CD14-positive monocyte (primary cell): ENCODE data around the gene NCBP1. TPM values are rescaled to one million over a fixed set of nuclear protein-coding genes. Genes with fewer than 3 reads are reported as not detected.

Experiments used
- DNase-seq, 3 donors: peaks; one replicate each; pipeline ENCODE4 v3.0.0-alpha.2; 2011 to 2022
- H2AFZ ChIP-seq: 2 replicates; pipeline ENCODE4 v1.6.0; 2012; ENCODE audit warnings: mild to moderate bottlenecking, low read depth, low read length, inconsistent platforms; ENCODE audit not compliant: insufficient read depth, poor library complexity, severe bottlenecking
- H3K27ac ChIP-seq, 2 donors: 1 replicate in 1 of 2; 2 replicates in 1 of 2; pipeline ENCODE4 v1.5.1; 2012 to 2013; ENCODE audit warnings: low read length in 2 of 2, control low read depth in 1 of 2, inconsistent platforms in 1 of 2, low read depth in 1 of 2, mild to moderate bottlenecking in 1 of 2
- H3K27me3 ChIP-seq, 2 donors: one replicate each; pipeline versions ENCODE4 v1.6.0 to v1.6.1; 2011 to 2013; ENCODE audit warnings: low read length in 2 of 2; ENCODE audit not compliant: control insufficient read depth in 2 of 2, insufficient read depth in 2 of 2
- H3K36me3 ChIP-seq, 2 donors: replicated peaks in 1 of 2; 1 replicate in 1 of 2; 2 replicates in 1 of 2; pipeline versions ENCODE4 v1.5.1 to v1.6.1; 2012 to 2013; ENCODE audit warnings: low read length in 2 of 2, control low read depth in 1 of 2, inconsistent platforms in 1 of 2, mild to moderate bottlenecking in 1 of 2; ENCODE audit not compliant: insufficient read depth in 2 of 2, control insufficient read depth in 1 of 2
- H3K4me1 ChIP-seq, 2 donors: 1 replicate in 1 of 2; 2 replicates in 1 of 2; pipeline versions ENCODE4 v1.5.1 to v1.6.1; 2012 to 2013; ENCODE audit warnings: low read length in 2 of 2, control low read depth in 1 of 2, inconsistent platforms in 1 of 2, mild to moderate bottlenecking in 1 of 2, moderate library complexity in 1 of 2; ENCODE audit not compliant: insufficient read depth in 2 of 2, control insufficient read depth in 1 of 2
- H3K4me2 ChIP-seq: replicated peaks from 2 replicates; pipeline ENCODE3; 2012; ENCODE audit warnings: low read length, moderate library complexity, mild to moderate bottlenecking; ENCODE audit not compliant: poor library complexity, severe bottlenecking; ENCODE audit errors: extremely low read depth
- H3K4me3 ChIP-seq, 3 experiments: fragments of 200-600 bp in 1 of 3; sonication (generic) in 1 of 3; replicated peaks in 1 of 3; 1 replicate in 2 of 3; 2 replicates in 1 of 3; pipeline ENCODE4 v1.5.1; 2011 to 2013; ENCODE audit warnings: low read length in 3 of 3, mild to moderate bottlenecking in 3 of 3, control low read depth in 2 of 3, low read depth in 2 of 3, inconsistent platforms in 1 of 3, moderate library complexity in 1 of 3
- H3K79me2 ChIP-seq: 2 replicates; pipeline ENCODE4 v1.6.0; 2012; ENCODE audit warnings: mild to moderate bottlenecking, control low read depth, inconsistent platforms, low read length, moderate library complexity; ENCODE audit not compliant: insufficient read depth
- H3K9ac ChIP-seq: 2 replicates; pipeline ENCODE4 v1.6.0; 2017; ENCODE audit warnings: low read length, mild to moderate bottlenecking; ENCODE audit not compliant: insufficient read depth, poor library complexity, severe bottlenecking
- H3K9me3 ChIP-seq, 2 donors: replicated peaks in 1 of 2; 1 replicate in 1 of 2; 2 replicates in 1 of 2; pipeline versions ENCODE4 v1.5.1 to v1.6.1; 2012 to 2013; ENCODE audit warnings: low read length in 2 of 2, control low read depth in 1 of 2; ENCODE audit not compliant: control insufficient read depth in 1 of 2, insufficient read depth in 1 of 2
- H4K20me1 ChIP-seq: 2 replicates; pipeline ENCODE4 v1.6.0; 2012; ENCODE audit warnings: mild to moderate bottlenecking, low read length, control low read depth, moderate library complexity; ENCODE audit not compliant: insufficient read depth
- H3K27ac Mint-ChIP-seq, 7 donors: one replicate each; pipeline ENCODE4 v1.8.0; 2020; ENCODE audit warnings: mild to moderate bottlenecking in 7 of 7, mixed read lengths in 7 of 7, moderate library complexity in 6 of 7, inconsistent platforms in 2 of 7
- H3K27me3 Mint-ChIP-seq, 3 donors: one replicate each; pipeline ENCODE4 v1.8.0; 2021 to 2022; ENCODE audit warnings: low read depth in 3 of 3, mild to moderate bottlenecking in 3 of 3, mixed read lengths in 3 of 3, moderate library complexity in 3 of 3, inconsistent platforms in 1 of 3
- H3K36me3 Mint-ChIP-seq, 2 donors: one replicate each; pipeline ENCODE4 v1.8.0; 2020; ENCODE audit warnings: mixed read lengths in 2 of 2, inconsistent platforms in 1 of 2, mild to moderate bottlenecking in 1 of 2
- H3K4me1 Mint-ChIP-seq: one replicate; pipeline ENCODE4 v1.8.0; 2020; ENCODE audit warnings: mild to moderate bottlenecking, mixed read lengths
- H3K4me3 Mint-ChIP-seq, 2 donors: one replicate each; pipeline ENCODE4 v1.8.0; 2020; ENCODE audit warnings: mild to moderate bottlenecking in 2 of 2, mixed read lengths in 2 of 2, moderate library complexity in 1 of 2
- H3K9me3 Mint-ChIP-seq, 7 donors: one replicate each; pipeline ENCODE4 v1.8.0; 2020 to 2022; ENCODE audit warnings: mixed read lengths in 7 of 7, mild to moderate bottlenecking in 6 of 7, moderate library complexity in 6 of 7, inconsistent platforms in 2 of 7
- CTCF ChIP-seq: fragments of 200-600 bp; IDR thresholded peaks from one replicate; pipeline ENCODE4 v1.8.0; 2022; ENCODE audit warnings: antibody characterized with exemption, mild to moderate bottlenecking
- WGBS: methylation state at CpG from one replicate; pipeline ENCODE4 v1.1.5; 2013; ENCODE audit warnings: missing lambda C conversion rate; ENCODE audit not compliant: insufficient coverage; 5-methylcytosine and 5-hydroxymethylcytosine counted together
- intact Hi-C, 2 donors: fragments of 100-400 bp; cut with micrococcal nuclease; formaldehyde crosslinking; loops; one replicate each; pipeline versions ENCODE4 v1.15.0 to v1.15.1; 2023
- polyA plus RNA-seq, 3 donors: library from polyadenylated mRNA; depleted of rRNA in 1 of 3; unstranded in 2 of 3; stranded (reverse) in 1 of 3; fragments of 300-500 nt in 2 of 3; fragments of >200 nt in 1 of 3; fragmentation: Illumina TruSeq in 2 of 3; gene quantifications; 1 replicate in 2 of 3; 2 replicates in 1 of 3; pipeline ENCODE4 v1.2.3, GENCODE V29; 2012 to 2021

Gene NCBP1
- polyA plus RNA-seq, 3 donors = 8.9 to 15.8 (median 11.1) TPM

DNA sequence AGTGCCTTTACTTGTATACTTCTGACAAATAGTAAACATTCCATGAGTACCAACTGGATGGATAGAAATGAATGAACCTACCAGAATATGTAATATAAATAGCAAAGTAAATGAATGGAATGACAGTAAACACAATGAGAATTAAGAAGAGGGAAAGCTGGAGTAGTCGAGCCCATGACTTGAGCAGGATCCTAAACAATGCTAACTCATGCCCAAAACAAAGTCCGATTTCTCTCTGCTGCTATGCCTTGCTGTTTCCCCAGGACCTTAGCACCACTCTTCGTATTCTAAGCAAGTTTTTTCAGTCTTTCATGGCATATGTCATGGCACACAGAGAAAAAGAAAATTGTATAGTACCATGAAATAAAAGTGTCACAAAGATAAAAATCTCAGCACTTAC, 61.8 kb downstream of the NCBP1 start:
- Histone ChIP-seq H2AFZ (no peak overlapping the region), H3K9ac (no peak overlapping the region), H3K36me3 (peaks cover 14 to 31% of the 10 kb centered on the region in 2 donors), H3K27me3 (no peaks in the 10 kb centered on the region), H3K9me3 (no peaks in the 10 kb centered on the region), H3K4me3 (peak overlapping the region in 1 of 3 experiments; percentile 86), H3K27ac (no peak overlapping the region), H4K20me1 (peaks cover 14% of the 10 kb centered on the region), H3K4me2 (peak overlapping the region; percentile 85), H3K79me2 (peaks cover 28% of the 10 kb centered on the region), H3K4me1 (peaks cover 31 to 38% of the 10 kb centered on the region in 2 donors)
- Mint-ChIP-seq H3K27me3 (peaks cover 2 to 5% (median 3%) of the 10 kb centered on the region in 3 donors), H3K27ac (no peak overlapping the region), H3K4me1 (peaks cover 51% of the 10 kb centered on the region), H3K36me3 (peaks cover 24 to 27% of the 10 kb centered on the region in 2 donors), H3K4me3 (no peak overlapping the region), H3K9me3 (no peaks in the 10 kb centered on the region)
- intact Hi-C loops = loop anchor here in 1 of 2 donors (10.0 kb wide), 1 partner anchor 61 kb away; the partner anchor contains the start of genes NCBP1 and TSTD2
- 80% methylated on average over 1 of the region's 3 CpGs for WGBS
- no peak for TF ChIP-seq CTCF
- DNase-seq = no peak

GRCh38 chr9:97695995-97696802, 62.6 kb downstream of the NCBP1 start:
- peak overlapping the region; percentile 95 for H2AFZ ChIP-seq
- peak overlapping the region; percentile 90 to 95 for H3K4me3 Mint-ChIP-seq
- peak in 2 of 3 donors; percentile 17 to 40 for DNase-seq
- H3K9me3 Mint-ChIP-seq = no peaks in the 10 kb centered on the region
- no peak for TF ChIP-seq CTCF
- H3K4me2 ChIP-seq = peak overlapping the region; percentile 85
- peak overlapping the region; percentile 87 for H3K9ac ChIP-seq
- peaks cover 31 to 38% of the 10 kb centered on the region in 2 donors for H3K4me1 ChIP-seq
- H3K4me1 Mint-ChIP-seq = peaks cover 51% of the 10 kb centered on the region
- peaks cover 14% of the 10 kb centered on the region for H4K20me1 ChIP-seq
- peaks cover 4 to 11% (median 9%) of the 10 kb centered on the region in 3 donors for H3K27me3 Mint-ChIP-seq
- H3K36me3 ChIP-seq = peaks cover 8 to 22% of the 10 kb centered on the region in 2 donors
- H3K27ac Mint-ChIP-seq = peak overlapping the region; percentile 85 to 92 (median 90)
- intact Hi-C loops = loop anchor here in 1 of 2 donors (10.0 kb wide), 1 partner anchor 61 kb away; the partner anchor contains the start of genes NCBP1 and TSTD2
- H3K36me3 Mint-ChIP-seq = peaks cover 20% of the 10 kb centered on the region in 2 donors
- 0% methylated on average over 4 of the region's 9 CpGs for WGBS
- peak overlapping the region; percentile 74 to 84 for H3K27ac ChIP-seq
- H3K9me3 ChIP-seq = no peaks in the 10 kb centered on the region
- H3K27me3 ChIP-seq = peaks cover 0 to 2% of the 10 kb centered on the region in 2 donors
- peaks cover 28% of the 10 kb centered on the region for H3K79me2 ChIP-seq
- H3K4me3 ChIP-seq = peak overlapping the region; percentile 76 to 87 (median 86)
